GM12865 (cell line): ENCODE results near the gene TEDC2.

Experiments
- DNase-seq: peaks from one replicate; pipeline ENCODE4 v3.0.0; 2010; ENCODE audit warnings: low read depth
- H3K4me3 ChIP-seq: 2 replicates; pipeline ENCODE4 v1.5.1; 2011; ENCODE audit warnings: mild to moderate bottlenecking, low read depth, low read length, control low read depth
- CTCF ChIP-seq: IDR thresholded peaks from 2 replicates; pipeline ENCODE4 v1.5.1; 2011; ENCODE audit warnings: low read length, control low read depth, low read depth, inconsistent platforms; ENCODE audit not compliant: insufficient read depth; ENCODE audit errors: missing control alignments

Gene TEDC2

GRCh38 chr16:2425825-2426430 is 34.0 kb upstream of the TEDC2 start:
- no peak for DNase-seq
- TF ChIP-seq CTCF = no peak
- no peak overlapping the region for H3K4me3 ChIP-seq

GRCh38 chr16:2426941-2427361 is 33.0 kb upstream of the TEDC2 start:
- H3K4me3 ChIP-seq = no peak overlapping the region
- no peak for DNase-seq
- TF ChIP-seq CTCF = no peak

GRCh38 chr16:2427526-2427925 is 32.4 kb upstream of the TEDC2 start:
- TF ChIP-seq CTCF = no peak
- DNase-seq = no peak
- H3K4me3 ChIP-seq = no peak overlapping the region

- TF ChIP-seq CTCF = peak; percentile 41
- H3K4me3 ChIP-seq = peak overlapping the region; percentile 81
- peak; percentile 75 for DNase-seq
Observed at GRCh38 chr16:2428051-2428783, 31.7 kb upstream of the TEDC2 start.

GRCh38 chr16:2428784-2429033 is 31.2 kb upstream of the TEDC2 start:
- no peak for TF ChIP-seq CTCF
- no peak for DNase-seq
- H3K4me3 ChIP-seq = peak overlapping the region; percentile 81

GRCh38 chr16:2429034-2429770 is 30.7 kb upstream of the TEDC2 start, which contains the start of gene CCNF:
Gene CCNF (plus strand): TSS chr16:2429447. CDS start chr16:2429482, 35 bp downstream.
- H3K4me3 ChIP-seq = peak within 1 kb of the TSS; percentile 82
- DNase-seq = peak; percentile 97
- TF ChIP-seq CTCF = no peak
